Tongue (tissue), 3 donors: Measurements from ENCODE around the gene NTM. TPM values are rescaled to one million over a fixed set of nuclear protein-coding genes. Genes with fewer than 3 reads are reported as not detected.
"Not testable (repeated sequence)": the region's sequence is repeated elsewhere in the genome, so short reads cannot be mapped to it uniquely, and the experiment has no call there.

Experiments used
- DNase-seq: peaks from one replicate; pipeline ENCODE4 v3.0.0-alpha.2; 2015
- small RNA-seq: library from RNA; depleted of rRNA; stranded (forward); fragments of <200 nt; gene quantifications from one replicate; pipeline ENCODE3, GENCODE V24; 2014; ENCODE audit warnings: low replicate concordance
- total RNA-seq: library from RNA; depleted of rRNA; stranded (reverse); fragments of >200 nt; gene quantifications from one replicate; pipeline ENCODE4 v1.2.3, GENCODE V29; 2014

Gene NTM
- total RNA-seq, 1 donor from 2014 or later = 12.1 TPM

DNA sequence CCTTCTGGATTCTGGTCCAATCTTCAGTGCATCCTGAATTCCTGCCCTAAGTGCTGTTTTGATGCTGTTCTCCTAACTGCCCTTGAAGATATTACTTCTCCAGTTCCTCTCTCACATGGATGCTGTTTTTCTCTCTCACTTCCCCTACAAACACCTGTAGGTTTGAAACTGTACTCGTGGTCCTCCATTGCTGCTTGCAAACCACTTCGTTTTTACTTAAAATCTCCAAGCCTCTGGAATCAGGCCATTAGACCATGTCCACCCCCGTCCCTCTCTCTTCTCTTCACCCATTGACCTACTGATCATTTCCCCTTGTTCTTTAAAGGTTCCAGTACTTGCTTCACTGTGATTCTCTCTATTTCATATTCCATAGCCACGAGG is 988.1 kb downstream of the NTM start:
- no peak for DNase-seq

DNA sequence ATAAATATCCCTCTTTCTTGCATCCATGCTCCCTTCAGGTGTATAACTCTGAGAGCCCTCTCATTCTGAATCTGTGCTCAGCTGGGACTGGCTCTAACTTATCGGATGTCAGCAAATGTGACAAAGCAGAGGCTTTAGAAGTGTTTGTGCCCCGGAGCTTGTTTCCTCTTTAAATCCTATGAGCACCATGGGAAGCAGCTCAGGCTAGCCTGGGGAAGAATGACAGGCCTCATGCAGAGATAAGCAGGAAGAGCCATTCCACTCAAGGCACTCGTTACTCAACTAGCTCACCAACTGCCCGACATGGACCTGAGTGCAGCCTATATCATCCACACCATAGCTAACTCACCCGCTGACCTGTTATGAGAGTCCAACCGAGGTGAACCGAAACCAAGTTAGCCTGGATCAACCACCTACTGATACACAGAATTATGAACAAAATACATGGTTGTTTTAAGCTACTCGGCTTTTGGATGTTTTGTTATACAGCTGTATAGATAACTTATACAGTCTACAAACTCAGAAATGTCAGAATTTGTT is 990.7 kb downstream of the NTM start:
- DNase-seq = no peak

DNA sequence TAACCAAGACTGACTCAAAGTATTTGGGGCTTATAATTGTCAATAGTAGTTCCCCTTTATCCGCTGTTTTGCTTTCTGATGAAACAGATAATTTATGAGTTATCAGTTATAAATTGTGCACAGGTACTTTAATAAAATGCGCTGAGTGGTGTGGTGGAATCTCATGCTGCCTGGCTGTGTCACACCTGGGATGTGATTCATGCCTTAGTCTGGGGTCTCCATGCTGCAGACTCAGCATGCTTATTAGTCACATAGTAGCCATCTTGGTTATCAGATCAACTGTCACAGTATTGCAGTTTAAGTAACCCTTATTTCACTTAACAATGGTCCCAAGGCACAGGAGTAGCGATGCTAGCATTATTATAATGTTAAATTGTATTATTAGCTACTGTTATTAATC is 995.2 kb downstream of the NTM start:
- DNase-seq = no peak

GRCh38 chr11:132367293-132367692 is 996.9 kb downstream of the NTM start:
- no peak for DNase-seq

DNA sequence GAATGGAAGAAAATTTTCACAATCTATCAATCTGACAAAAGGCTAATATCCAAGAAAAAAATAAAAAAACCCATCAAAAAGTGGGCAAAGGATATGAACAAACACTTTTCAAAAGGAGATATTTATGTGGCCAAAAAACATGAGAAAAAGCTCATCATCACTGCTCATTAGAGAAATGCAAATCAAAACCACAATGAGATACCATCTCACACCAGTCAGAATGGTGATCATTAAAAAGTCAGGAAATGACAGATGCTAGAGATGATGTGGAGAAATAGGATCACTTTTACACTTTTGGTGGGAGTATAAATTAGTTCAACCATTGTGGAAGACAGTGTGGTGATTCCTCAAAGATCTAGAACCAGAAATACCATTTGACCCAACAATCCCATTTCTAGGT is 999.7 kb downstream of the NTM start:
- DNase-seq = not testable (repeated sequence)

DNA sequence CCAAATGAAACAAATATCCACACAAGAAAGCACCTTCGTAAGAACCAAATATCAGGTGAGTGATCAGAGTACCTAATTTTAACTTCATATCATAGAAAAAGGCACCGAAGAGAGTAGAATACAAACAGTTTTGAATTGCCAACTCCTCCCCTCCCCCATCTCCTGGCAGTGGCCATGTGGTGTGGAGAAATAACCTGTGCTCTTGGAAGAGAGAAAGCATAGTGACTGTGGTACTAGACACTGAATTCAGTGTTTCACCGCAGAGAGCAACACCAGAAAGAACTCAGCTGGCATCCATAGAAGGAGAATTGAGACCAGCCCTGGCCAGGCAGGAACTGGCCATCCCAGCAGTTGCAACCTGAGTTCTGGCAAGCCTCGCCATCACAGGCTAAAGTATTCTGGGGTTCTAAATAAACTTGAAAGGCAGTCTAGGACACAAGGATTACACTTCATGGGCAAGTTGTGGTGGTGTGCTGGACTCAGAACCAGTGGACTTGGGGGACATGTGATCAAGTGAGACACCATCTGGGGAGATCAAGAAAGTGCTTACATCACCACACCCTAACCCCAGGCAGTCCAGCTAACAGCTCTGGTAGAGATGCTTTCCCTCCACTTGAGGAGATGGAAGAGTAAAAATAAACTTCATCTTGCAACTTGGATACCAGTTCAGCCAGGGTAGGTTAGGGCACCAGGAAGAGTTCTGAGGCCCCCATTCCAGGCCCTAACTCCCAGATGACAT is 1003.2 kb downstream of the NTM start:
- no peak for DNase-seq

DNA sequence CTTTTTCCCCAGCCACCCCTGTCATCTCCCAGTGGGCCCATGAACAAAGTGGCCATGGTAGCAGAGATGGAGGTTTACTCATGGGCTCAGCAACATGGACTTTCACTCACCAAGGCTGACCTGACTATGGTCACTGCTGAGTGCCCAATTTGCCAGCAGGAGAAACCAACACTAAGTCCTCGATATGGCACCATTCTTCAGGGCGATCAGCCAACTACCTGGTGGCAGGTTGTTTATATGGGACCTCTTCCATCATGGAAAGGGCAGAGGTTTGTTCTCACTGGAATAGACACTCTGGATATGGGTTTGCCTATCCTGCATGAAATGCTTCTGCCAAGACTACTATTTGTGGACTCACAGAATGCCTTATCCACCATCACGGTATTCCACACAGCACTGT is 1009.1 kb downstream of the NTM start:
- DNase-seq = no peak

Small RNAs within 50 kb of the gene (small RNA-seq; reads per million reads assigned to genes)
- not detected for gene RNU6ATAC12P
